ENCODE data around the gene EPAS1. TPM values are rescaled to one million over a fixed set of nuclear protein-coding genes. Genes with fewer than 3 reads are reported as not detected.

EPAS1 gene
- total RNA-seq, 1 experiment from 2014 or later: 106 TPM

- TF ChIP-seq TCF7L2 (IDR thresholded peaks at IDR 0.05; ENCODE audit: low read depth, low read length): no peak
- no peak for TF ChIP-seq REST (IDR thresholded peaks at IDR 0.05; ENCODE audit: insufficient read depth in 1 of 2, low read depth in 2 of 2, low read length in 1 of 2)
- no peak for TF ChIP-seq POLR2AphosphoS5 (IDR thresholded peaks at IDR 0.05; ENCODE audit: low read depth, low read length)
- no peak for TF ChIP-seq CTCF (IDR thresholded peaks at IDR 0.05)
- TF ChIP-seq SIN3A (IDR thresholded peaks at IDR 0.05; ENCODE audit: borderline replicate concordance, insufficient read depth, low read depth, low read length): no peak
- H3K4me1 ChIP-seq (ENCODE audit: control insufficient read depth, insufficient read depth, low read length): no peaks in the 10 kb centered on the region
- ATAC-seq: no peak
- CTCF ChIA-PET: no interaction called here
- DNase-seq (ENCODE audit: low read depth, low spot score): no peak
- in situ Hi-C loops (cut with HindIII; ENCODE audit: low pct_unique_long_range_greater_than_20kb, low sequenced_read_pairs) (no loop called here), intact Hi-C loops (cut with micrococcal nuclease; ENCODE audit: unreplicated experiment) (no loop called here)
- H3K36me3 ChIP-seq (ENCODE audit: control insufficient read depth, insufficient read depth, low read length): no peaks in the 10 kb centered on the region
- POLR2A ChIA-PET: no interaction called here
- BruUV-seq (replicated peaks): no TSS peak
- no peaks in the 10 kb centered on the region for H3K9me3 ChIP-seq (ENCODE audit: control insufficient read depth, insufficient read depth, low read depth, low read length)
- H3K27ac ChIP-seq (ENCODE audit: low read length): no peak overlapping the region
- no peak overlapping the region for H3K4me3 ChIP-seq (ENCODE audit: low read depth in 2 of 2, low read length in 2 of 2)
- H3K27me3 ChIP-seq (ENCODE audit: control insufficient read depth, insufficient read depth, low read length): peaks cover 3% of the 10 kb centered on the region; the same call in 1 of the 2 replicates
Measured at GRCh38 chr2:46428911-46429436, 131.8 kb downstream of the EPAS1 start.

GRCh38 chr2:46430413-46430812 is 133.2 kb downstream of the EPAS1 start:
- ChIA-PET CTCF (no interaction called here), POLR2A (interaction anchor here (0.6 kb wide), 1 partner anchor 505 kb away, joined by 4 read pairs; no protein-coding TSS in a partner anchor)
- intact Hi-C loops (cut with micrococcal nuclease; ENCODE audit: unreplicated experiment) (no loop called here), in situ Hi-C loops (cut with HindIII; ENCODE audit: low pct_unique_long_range_greater_than_20kb, low sequenced_read_pairs) (no loop called here)
- ATAC-seq (no peak), DNase-seq (ENCODE audit: low read depth, low spot score) (no peak)
- no peak overlapping the region for H3K27ac ChIP-seq (ENCODE audit: low read length)
- no peaks in the 10 kb centered on the region for H3K4me1 ChIP-seq (ENCODE audit: control insufficient read depth, insufficient read depth, low read length)
- no TSS peak for BruUV-seq (replicated peaks)
- TF ChIP-seq SIN3A (IDR thresholded peaks at IDR 0.05; ENCODE audit: borderline replicate concordance, insufficient read depth, low read depth, low read length) (no peak), CTCF (IDR thresholded peaks at IDR 0.05) (no peak), REST (IDR thresholded peaks at IDR 0.05; ENCODE audit: insufficient read depth in 1 of 2, low read depth in 2 of 2, low read length in 1 of 2) (no peak), TCF7L2 (IDR thresholded peaks at IDR 0.05; ENCODE audit: low read depth, low read length) (no peak), POLR2AphosphoS5 (IDR thresholded peaks at IDR 0.05; ENCODE audit: low read depth, low read length) (no peak)
- no peaks in the 10 kb centered on the region for H3K36me3 ChIP-seq (ENCODE audit: control insufficient read depth, insufficient read depth, low read length)
- no peaks in the 10 kb centered on the region for H3K9me3 ChIP-seq (ENCODE audit: control insufficient read depth, insufficient read depth, low read depth, low read length)
- H3K4me3 ChIP-seq (ENCODE audit: low read depth in 2 of 2, low read length in 2 of 2): no peak overlapping the region
- H3K27me3 ChIP-seq (ENCODE audit: control insufficient read depth, insufficient read depth, low read length): peaks cover 3% of the 10 kb centered on the region

Data from Panc1 (cell line).